ENCODE measurements around the gene SHISA4.
A peak's percentile ranks its signal among the peaks of the same experiment; 100 is the strongest.

The SHISA4 gene

DNA sequence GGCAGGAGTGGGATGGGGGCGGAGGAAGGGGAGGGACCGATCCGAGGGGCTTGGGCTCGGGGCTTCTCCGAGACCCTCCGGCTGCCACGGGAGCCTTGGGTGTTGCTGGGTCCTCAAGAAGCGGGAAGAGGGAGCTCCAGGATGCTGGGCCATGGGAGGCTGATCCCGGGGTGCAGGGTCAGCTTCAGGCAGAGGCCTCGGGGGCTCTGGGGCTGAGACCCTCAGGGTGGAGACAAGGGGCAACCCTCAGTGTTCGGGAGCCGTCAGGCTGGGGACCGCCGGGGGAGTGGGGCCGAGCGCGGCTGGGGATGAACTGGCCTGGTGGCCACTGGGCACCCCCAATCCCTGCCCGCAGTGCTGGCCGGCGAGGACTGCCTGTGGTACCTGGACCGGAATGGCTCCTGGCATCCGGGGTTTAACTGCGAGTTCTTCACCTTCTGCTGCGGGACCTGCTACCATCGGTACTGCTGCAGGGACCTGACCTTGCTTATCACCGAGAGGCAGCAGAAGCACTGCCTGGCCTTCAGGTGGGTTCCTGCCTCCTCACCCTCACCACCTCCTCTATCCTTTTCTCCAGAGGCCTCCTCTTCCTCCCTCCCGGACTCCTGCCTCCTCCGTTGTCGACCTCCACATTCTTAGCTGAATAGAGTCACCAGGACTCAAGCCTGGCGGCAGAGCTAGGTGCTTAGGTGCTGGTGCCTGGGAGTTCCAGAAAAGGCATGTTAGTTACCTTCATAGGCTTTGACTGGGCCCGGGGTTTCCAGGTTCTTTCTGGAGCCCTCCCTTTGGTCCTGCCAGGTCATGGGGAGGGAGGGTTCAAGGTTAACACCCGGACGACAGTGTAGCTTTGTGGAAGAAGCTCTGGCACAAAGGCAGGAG is 631 bp downstream of the SHISA4 start:
- Histone ChIP-seq H3K4me2 (peak overlapping the region; percentile 54), H3K36me3 (no peaks in the 10 kb centered on the region), H4K20me1 (peaks cover 6% of the 10 kb centered on the region; the same call in 1 of the 2 replicates), H3K9ac (no peak overlapping the region), H3K27ac (no peak overlapping the region), H3K27me3 (peaks cover 47% of the 10 kb centered on the region), H3K4me1 (peaks cover 10% of the 10 kb centered on the region), H3K9me3 (no peaks in the 10 kb centered on the region), H3K4me3 (peak overlapping the region; percentile 38)
- TF ChIP-seq Cebpa-rat (IDR thresholded peaks at IDR 0.05): no peak

DNA sequence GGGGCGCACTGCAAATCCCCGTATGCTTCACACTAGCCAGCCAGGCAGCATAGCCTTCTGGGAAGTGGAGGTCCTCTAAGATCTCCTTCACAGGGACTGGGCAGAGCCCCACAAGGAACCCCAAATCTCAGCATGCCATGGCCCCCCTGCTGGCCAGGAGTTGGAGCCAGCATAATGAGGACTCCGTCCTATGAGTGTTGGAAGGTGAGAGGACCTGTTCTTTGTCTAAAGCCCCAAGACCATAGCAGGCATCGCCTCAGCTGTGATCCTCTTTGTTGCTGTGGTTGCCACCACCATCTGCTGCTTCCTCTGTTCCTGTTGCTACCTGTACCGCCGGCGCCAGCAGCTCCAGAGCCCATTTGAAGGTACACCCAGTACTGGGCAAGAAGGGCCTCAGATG is 1.5 kb downstream of the SHISA4 start:
- Histone ChIP-seq H3K36me3 (no peaks in the 10 kb centered on the region), H3K9me3 (no peaks in the 10 kb centered on the region), H3K27me3 (peaks cover 47% of the 10 kb centered on the region), H3K9ac (no peak overlapping the region), H4K20me1 (peaks cover 6% of the 10 kb centered on the region; the same call in 1 of the 2 replicates), H3K27ac (no peak overlapping the region), H3K4me1 (peaks cover 6% of the 10 kb centered on the region; the same call in 1 of the 2 replicates), H3K4me3 (no peak overlapping the region), H3K4me2 (no peak overlapping the region)
- no peak for TF ChIP-seq Cebpa-rat (IDR thresholded peaks at IDR 0.05)

DNA sequence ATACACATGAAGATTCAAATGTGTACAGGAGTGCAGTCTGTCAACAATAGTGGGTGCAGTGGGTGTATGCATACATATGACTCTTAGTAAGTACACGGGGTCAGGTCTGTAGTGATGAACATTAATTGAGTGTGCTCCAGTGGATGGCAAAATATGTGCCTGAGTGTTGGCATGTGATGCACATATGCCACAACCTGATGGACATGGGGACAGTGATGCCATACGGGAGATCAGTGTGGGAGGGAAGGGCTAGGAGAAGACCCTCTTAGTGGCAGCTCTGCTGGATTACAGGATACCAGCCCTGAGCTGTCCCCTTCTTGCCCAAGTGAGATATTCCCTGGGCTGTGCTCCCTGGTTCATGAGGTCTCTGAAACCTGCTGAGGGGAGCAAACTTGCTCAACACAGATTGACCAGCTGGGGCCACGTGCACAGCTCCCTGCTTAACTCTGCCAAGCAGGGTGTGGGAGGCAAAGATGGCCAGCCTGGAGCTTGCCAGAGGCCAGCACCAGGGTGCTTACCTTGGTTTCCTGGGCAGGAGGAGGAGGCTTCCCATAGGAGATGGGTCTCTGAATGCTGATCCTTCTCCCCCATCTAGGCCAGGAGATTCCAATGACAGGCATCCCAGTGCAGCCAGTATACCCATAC is 2.2 kb downstream of the SHISA4 start:
- no peak overlapping the region for H3K27ac ChIP-seq
- no peak for TF ChIP-seq Cebpa-rat (IDR thresholded peaks at IDR 0.05)
- H3K36me3 ChIP-seq: no peaks in the 10 kb centered on the region
- no peaks in the 10 kb centered on the region for H3K9me3 ChIP-seq
- H3K4me2 ChIP-seq: no peak overlapping the region
- H3K9ac ChIP-seq: no peak overlapping the region
- peaks cover 6% of the 10 kb centered on the region; the same call in 1 of the 2 replicates for H4K20me1 ChIP-seq
- H3K27me3 ChIP-seq: peaks cover 47% of the 10 kb centered on the region
- no peak overlapping the region for H3K4me3 ChIP-seq
- peaks cover 9% of the 10 kb centered on the region for H3K4me1 ChIP-seq

DNA sequence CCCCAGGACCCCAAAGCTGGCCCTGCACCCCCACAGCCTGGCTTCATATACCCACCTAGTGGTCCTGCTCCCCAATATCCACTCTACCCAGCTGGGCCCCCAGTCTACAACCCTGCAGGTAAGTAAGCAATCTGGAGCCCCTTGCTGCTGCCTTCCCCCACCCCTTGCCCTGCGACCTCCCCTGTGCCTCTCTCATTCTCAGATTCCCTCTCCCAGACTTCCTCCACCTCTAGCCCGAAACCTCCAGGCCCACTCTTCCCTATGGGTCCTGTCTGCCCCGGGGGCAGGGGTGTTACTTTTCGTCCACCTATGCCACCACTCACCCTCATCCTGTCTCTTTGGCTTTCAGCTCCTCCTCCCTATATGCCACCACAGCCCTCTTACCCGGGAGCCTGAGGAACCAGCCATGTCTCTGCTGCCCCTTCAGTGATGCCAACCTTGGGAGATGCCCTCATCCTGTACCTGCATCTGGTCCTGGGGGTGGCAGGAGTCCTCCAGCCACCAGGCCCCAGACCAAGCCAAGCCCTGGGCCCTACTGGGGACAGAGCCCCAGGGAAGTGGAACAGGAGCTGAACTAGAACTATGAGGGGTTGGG is 2.9 kb downstream of the SHISA4 start:
- Histone ChIP-seq H3K36me3 (no peaks in the 10 kb centered on the region), H3K9ac (no peak overlapping the region), H3K4me3 (no peak overlapping the region), H4K20me1 (peaks cover 6% of the 10 kb centered on the region; the same call in 1 of the 2 replicates), H3K9me3 (no peaks in the 10 kb centered on the region), H3K27ac (no peak overlapping the region), H3K27me3 (peaks cover 44% of the 10 kb centered on the region), H3K4me1 (peaks cover 16% of the 10 kb centered on the region), H3K4me2 (no peak overlapping the region)
- TF ChIP-seq Cebpa-rat (IDR thresholded peaks at IDR 0.05): no peak

- Histone ChIP-seq H3K27ac (no peak overlapping the region), H4K20me1 (peaks cover 6% of the 10 kb centered on the region; the same call in 1 of the 2 replicates), H3K9me3 (no peaks in the 10 kb centered on the region), H3K9ac (no peak overlapping the region), H3K4me3 (no peak overlapping the region), H3K4me2 (no peak overlapping the region), H3K36me3 (no peaks in the 10 kb centered on the region), H3K27me3 (peaks cover 37% of the 10 kb centered on the region), H3K4me1 (peaks cover 16% of the 10 kb centered on the region)
- no peak for TF ChIP-seq Cebpa-rat (IDR thresholded peaks at IDR 0.05)
These were observed 3.5 kb downstream of the SHISA4 start for GRCh38 chr1:201892211-201892610.

DNA sequence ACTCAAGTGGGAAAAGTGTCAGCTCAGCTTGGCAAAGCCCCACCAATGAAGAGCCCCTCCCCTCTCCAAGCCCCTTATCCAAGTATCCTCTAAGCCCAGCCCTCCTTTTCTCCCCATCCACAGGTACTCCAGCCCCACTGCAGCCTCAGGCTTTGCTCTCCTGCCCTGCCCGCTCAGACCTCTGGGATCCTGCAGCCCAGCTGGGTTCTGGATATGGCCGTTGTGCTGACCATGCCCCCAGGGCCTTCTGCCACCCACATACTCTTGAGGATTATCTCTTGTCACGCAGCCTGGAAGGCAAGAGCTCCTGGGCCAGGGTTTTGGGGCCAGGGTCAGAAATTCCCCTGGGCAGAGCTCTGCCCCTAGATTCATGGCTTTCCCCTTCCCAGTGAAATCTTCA is 4.7 kb downstream of the SHISA4 start:
- no peak for TF ChIP-seq Cebpa-rat (IDR thresholded peaks at IDR 0.05)
- peaks cover 25% of the 10 kb centered on the region for H3K27me3 ChIP-seq
- no peak overlapping the region for H3K27ac ChIP-seq
- H4K20me1 ChIP-seq: peaks cover 6% of the 10 kb centered on the region; the same call in 1 of the 2 replicates
- H3K9ac ChIP-seq: no peak overlapping the region
- no peak overlapping the region for H3K4me2 ChIP-seq
- no peak overlapping the region for H3K4me3 ChIP-seq
- no peaks in the 10 kb centered on the region for H3K9me3 ChIP-seq
- H3K4me1 ChIP-seq: peaks cover 15% of the 10 kb centered on the region
- H3K36me3 ChIP-seq: no peaks in the 10 kb centered on the region

DNA sequence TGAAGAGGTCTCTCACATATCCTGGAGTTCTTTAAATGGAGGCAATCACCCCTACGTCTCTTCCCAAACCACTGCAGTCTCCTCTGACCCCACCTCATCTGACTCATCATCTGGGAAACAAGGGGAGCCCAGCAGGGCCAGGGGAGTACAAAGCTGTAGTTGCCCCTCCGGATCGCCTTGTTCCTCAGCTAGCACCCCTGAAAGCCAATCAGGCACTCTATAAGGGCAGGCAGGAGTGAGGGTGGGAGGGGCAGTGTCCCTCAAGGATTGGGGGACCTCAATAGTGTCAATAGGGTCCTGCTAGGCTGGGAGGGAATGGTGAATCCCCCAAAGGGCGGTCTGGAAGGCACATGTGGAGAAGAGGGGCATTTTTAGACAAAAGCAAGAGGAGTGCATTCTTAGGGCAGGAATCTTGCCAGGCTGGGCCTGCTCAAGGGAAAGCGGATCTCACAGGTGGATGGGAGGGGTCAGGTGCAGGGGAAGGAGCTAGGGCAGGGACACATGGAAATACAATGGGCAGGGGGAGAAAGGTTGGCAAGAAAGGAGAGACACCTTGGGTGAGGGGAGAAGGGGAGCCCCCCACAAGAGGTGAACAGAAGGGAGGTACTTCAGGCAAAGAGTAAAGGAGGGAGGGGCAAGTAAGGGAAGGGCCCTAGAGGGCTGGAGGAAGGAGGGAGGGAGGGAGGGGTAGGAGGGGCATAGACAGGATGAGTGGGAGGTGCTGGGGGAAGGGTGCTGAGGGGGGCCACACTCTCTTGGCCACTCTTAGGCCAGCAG is 5.8 kb downstream of the SHISA4 start:
- H4K20me1 ChIP-seq: peaks cover 2% of the 10 kb centered on the region; the same call in 1 of the 2 replicates
- H3K9ac ChIP-seq: no peak overlapping the region
- no peak overlapping the region for H3K27ac ChIP-seq
- TF ChIP-seq Cebpa-rat (IDR thresholded peaks at IDR 0.05): no peak
- H3K9me3 ChIP-seq: no peaks in the 10 kb centered on the region
- no peaks in the 10 kb centered on the region for H3K36me3 ChIP-seq
- no peak overlapping the region for H3K4me3 ChIP-seq
- H3K4me2 ChIP-seq: no peak overlapping the region
- H3K27me3 ChIP-seq: peaks cover 14% of the 10 kb centered on the region
- H3K4me1 ChIP-seq: peaks cover 10% of the 10 kb centered on the region

GRCh38 chr1:201895120-201895665 is 6.5 kb downstream of the SHISA4 start:
- Histone ChIP-seq H3K4me3 (no peak overlapping the region), H3K27me3 (peaks cover 7% of the 10 kb centered on the region; the same call in 1 of the 2 replicates), H3K9ac (no peak overlapping the region), H3K4me1 (peaks cover 10% of the 10 kb centered on the region), H3K27ac (no peak overlapping the region), H3K4me2 (no peak overlapping the region), H3K9me3 (no peaks in the 10 kb centered on the region), H3K36me3 (no peaks in the 10 kb centered on the region), H4K20me1 (no peaks in the 10 kb centered on the region)
- TF ChIP-seq Cebpa-rat (IDR thresholded peaks at IDR 0.05): no peak
